T-helper 1 cell treated with Interleukin-12 subunit alpha and Interleukin-12 subunit beta and Interleukin-4 antibody, amounts not matched to agents 30 μg/mL and 1 μg/mL, for 36 hours (primary cell): ENCODE data around the gene CCDC197.
A peak's percentile ranks its signal among the peaks of the same experiment; 100 is the strongest.

Source experiments
- H3K27ac Mint-ChIP-seq: one replicate; pipeline ENCODE4 v1.8.0; 2021; ENCODE audit warnings: mild to moderate bottlenecking, mixed read lengths
- H3K27me3 Mint-ChIP-seq: one replicate; pipeline ENCODE4 v1.8.0; 2021; ENCODE audit warnings: low read depth, mixed read lengths
- H3K36me3 Mint-ChIP-seq: one replicate; pipeline ENCODE4 v1.8.0; 2021; ENCODE audit warnings: low read depth, mixed read lengths
- H3K4me1 Mint-ChIP-seq: one replicate; pipeline ENCODE4 v1.8.0; 2021; ENCODE audit warnings: low read depth, mixed read lengths
- H3K4me3 Mint-ChIP-seq: one replicate; pipeline ENCODE4 v1.8.0; 2021; ENCODE audit warnings: mild to moderate bottlenecking, moderate library complexity, mixed read lengths
- H3K9me3 Mint-ChIP-seq: one replicate; pipeline ENCODE4 v1.8.0; 2021; ENCODE audit warnings: mixed read lengths

Gene CCDC197

GRCh38 chr14:94049625-94050023 lies 52.5 kb downstream of the CCDC197 start:
- H3K4me1 Mint-ChIP-seq, result peaks cover 22% of the 10 kb centered on the region
- no peaks in the 10 kb centered on the region for H3K9me3 Mint-ChIP-seq
- no peak overlapping the region for H3K27ac Mint-ChIP-seq
- peaks cover 54% of the 10 kb centered on the region for H3K36me3 Mint-ChIP-seq
- no peaks in the 10 kb centered on the region for H3K27me3 Mint-ChIP-seq
- H3K4me3 Mint-ChIP-seq, result no peak overlapping the region

GRCh38 chr14:94050231-94050880 lies 53.3 kb downstream of the CCDC197 start:
- no peak overlapping the region for H3K27ac Mint-ChIP-seq
- H3K4me3 Mint-ChIP-seq, result no peak overlapping the region
- no peaks in the 10 kb centered on the region for H3K9me3 Mint-ChIP-seq
- H3K27me3 Mint-ChIP-seq, result no peaks in the 10 kb centered on the region
- H3K36me3 Mint-ChIP-seq, result peaks cover 61% of the 10 kb centered on the region
- peaks cover 29% of the 10 kb centered on the region for H3K4me1 Mint-ChIP-seq

GRCh38 chr14:94051115-94051514 lies 54.0 kb downstream of the CCDC197 start:
- no peaks in the 10 kb centered on the region for H3K27me3 Mint-ChIP-seq
- H3K36me3 Mint-ChIP-seq, result peaks cover 65% of the 10 kb centered on the region
- H3K27ac Mint-ChIP-seq, result peak overlapping the region; percentile 55
- H3K4me3 Mint-ChIP-seq, result no peak overlapping the region
- H3K9me3 Mint-ChIP-seq, result no peaks in the 10 kb centered on the region
- H3K4me1 Mint-ChIP-seq, result peaks cover 37% of the 10 kb centered on the region

GRCh38 chr14:94051779-94052178 lies 54.7 kb downstream of the CCDC197 start:
- Mint-ChIP-seq H3K9me3 (no peaks in the 10 kb centered on the region), H3K27me3 (no peaks in the 10 kb centered on the region), H3K36me3 (peaks cover 72% of the 10 kb centered on the region), H3K4me3 (no peak overlapping the region), H3K27ac (peak overlapping the region; percentile 68), H3K4me1 (peaks cover 43% of the 10 kb centered on the region)

- peak overlapping the region; percentile 68 for H3K27ac Mint-ChIP-seq
- H3K9me3 Mint-ChIP-seq, result no peaks in the 10 kb centered on the region
- H3K4me3 Mint-ChIP-seq, result no peak overlapping the region
- H3K36me3 Mint-ChIP-seq, result peaks cover 74% of the 10 kb centered on the region
- no peaks in the 10 kb centered on the region for H3K27me3 Mint-ChIP-seq
- peaks cover 48% of the 10 kb centered on the region for H3K4me1 Mint-ChIP-seq
Measured at GRCh38 chr14:94052199-94052598, 55.1 kb downstream of the CCDC197 start.

GRCh38 chr14:94052662-94053061 lies 55.6 kb downstream of the CCDC197 start:
- Mint-ChIP-seq H3K27ac (peak overlapping the region; percentile 68), H3K4me3 (no peak overlapping the region), H3K9me3 (no peaks in the 10 kb centered on the region), H3K4me1 (peaks cover 52% of the 10 kb centered on the region), H3K36me3 (peaks cover 77% of the 10 kb centered on the region), H3K27me3 (no peaks in the 10 kb centered on the region)

GRCh38 chr14:94054401-94054800 lies 57.3 kb downstream of the CCDC197 start:
- Mint-ChIP-seq H3K27ac (peak overlapping the region; percentile 29), H3K36me3 (peaks cover 80% of the 10 kb centered on the region), H3K4me1 (peaks cover 67% of the 10 kb centered on the region), H3K9me3 (no peaks in the 10 kb centered on the region), H3K4me3 (no peak overlapping the region), H3K27me3 (no peaks in the 10 kb centered on the region)

- H3K36me3 Mint-ChIP-seq, result peaks cover 82% of the 10 kb centered on the region
Measured at GRCh38 chr14:94054936-94055335, 57.8 kb downstream of the CCDC197 start.

GRCh38 chr14:94056579-94057308 lies 59.6 kb downstream of the CCDC197 start:
- H3K27ac Mint-ChIP-seq, result peak overlapping the region; percentile 89
- no peaks in the 10 kb centered on the region for H3K27me3 Mint-ChIP-seq
- peaks cover 81% of the 10 kb centered on the region for H3K36me3 Mint-ChIP-seq
- H3K4me3 Mint-ChIP-seq, result peak overlapping the region; percentile 60
- H3K4me1 Mint-ChIP-seq, result peaks cover 64% of the 10 kb centered on the region
- no peaks in the 10 kb centered on the region for H3K9me3 Mint-ChIP-seq

More at GRCh38 chr14:94054936-94055335, 57.8 kb downstream of the CCDC197 start:
- Mint-ChIP-seq H3K27me3 (no peaks in the 10 kb centered on the region), H3K4me1 (peaks cover 67% of the 10 kb centered on the region), H3K9me3 (no peaks in the 10 kb centered on the region), H3K4me3 (no peak overlapping the region), H3K27ac (peak overlapping the region; percentile 16)

GRCh38 chr14:94058128-94058673 lies 61.1 kb downstream of the CCDC197 start:
- no peaks in the 10 kb centered on the region for H3K9me3 Mint-ChIP-seq
- H3K4me3 Mint-ChIP-seq, result peak overlapping the region; percentile 26
- H3K27ac Mint-ChIP-seq, result peak overlapping the region; percentile 65
- H3K36me3 Mint-ChIP-seq, result peaks cover 78% of the 10 kb centered on the region
- H3K27me3 Mint-ChIP-seq, result no peaks in the 10 kb centered on the region
- H3K4me1 Mint-ChIP-seq, result peaks cover 56% of the 10 kb centered on the region
